Measurements from ENCODE around the gene ISM2. TPM values are rescaled to one million over a fixed set of nuclear protein-coding genes. Genes with fewer than 3 reads are reported as not detected.

Gene ISM2
- total RNA-seq, 1 experiment from 2014 or later: not detected

- H3K36me3 ChIP-seq (ENCODE audit: control insufficient read depth in 1 of 2, insufficient read depth in 2 of 2, low read length in 2 of 2): peaks cover 48 to 54% of the 10 kb centered on the region in 2 experiments; a peak in 3 of 4 replicates
- POLR2A ChIA-PET: no interaction called here
These were observed 30.8 kb downstream of the ISM2 start for GRCh38 chr14:77467801-77468200.

More at GRCh38 chr14:77467801-77468200, 30.8 kb downstream of the ISM2 start:
- CTCF ChIA-PET: no interaction called here
- Histone ChIP-seq H4K20me1 (ENCODE audit: insufficient read depth) (no peaks in the 10 kb centered on the region), H3K4me2 (ENCODE audit: low read length) (no peak overlapping the region), H3K79me2 (ENCODE audit: insufficient read depth, low read length) (peaks cover 11% of the 10 kb centered on the region; the same call in 1 of the 2 replicates), H3K9me2 (ENCODE audit: insufficient read depth) (no peaks in the 10 kb centered on the region), H2AFZ (ENCODE audit: low read depth, low read length, poor library complexity, severe bottlenecking) (no peak overlapping the region), H3K4me3 (replicated peaks in 1 of 2; ENCODE audit: low read depth in 1 of 2, low read length in 2 of 2) (no peak overlapping the region), H3K9me3 (ENCODE audit: control insufficient read depth in 1 of 2, insufficient read depth in 1 of 2, low read depth in 1 of 2, low read length in 2 of 2) (no peaks in the 10 kb centered on the region), H3K4me1 (ENCODE audit: control insufficient read depth in 1 of 2, insufficient read depth in 2 of 2, low read length in 2 of 2) (no peaks in the 10 kb centered on the region), H3K27ac (ENCODE audit: low read depth, low read length) (no peak overlapping the region), H3K9ac (ENCODE audit: low read length) (no peak overlapping the region), H3K27me3 (ENCODE audit: insufficient read depth, low read length) (0 out of 2 replicates have a peak, but pooled peaks cover 4% of the 10 kb centered on the region)
- no peak for ATAC-seq
- TF ChIP-seq, protein P1, sequence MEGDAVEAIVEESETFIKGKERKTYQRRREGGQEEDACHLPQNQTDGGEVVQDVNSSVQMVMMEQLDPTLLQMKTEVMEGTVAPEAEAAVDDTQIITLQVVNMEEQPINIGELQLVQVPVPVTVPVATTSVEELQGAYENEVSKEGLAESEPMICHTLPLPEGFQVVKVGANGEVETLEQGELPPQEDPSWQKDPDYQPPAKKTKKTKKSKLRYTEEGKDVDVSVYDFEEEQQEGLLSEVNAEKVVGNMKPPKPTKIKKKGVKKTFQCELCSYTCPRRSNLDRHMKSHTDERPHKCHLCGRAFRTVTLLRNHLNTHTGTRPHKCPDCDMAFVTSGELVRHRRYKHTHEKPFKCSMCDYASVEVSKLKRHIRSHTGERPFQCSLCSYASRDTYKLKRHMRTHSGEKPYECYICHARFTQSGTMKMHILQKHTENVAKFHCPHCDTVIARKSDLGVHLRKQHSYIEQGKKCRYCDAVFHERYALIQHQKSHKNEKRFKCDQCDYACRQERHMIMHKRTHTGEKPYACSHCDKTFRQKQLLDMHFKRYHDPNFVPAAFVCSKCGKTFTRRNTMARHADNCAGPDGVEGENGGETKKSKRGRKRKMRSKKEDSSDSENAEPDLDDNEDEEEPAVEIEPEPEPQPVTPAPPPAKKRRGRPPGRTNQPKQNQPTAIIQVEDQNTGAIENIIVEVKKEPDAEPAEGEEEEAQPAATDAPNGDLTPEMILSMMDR (IDR thresholded peaks at IDR 0.05 in 2 of 3, conservative IDR thresholded peaks at IDR 0.05 in 1 of 3; ENCODE audit: borderline replicate concordance in 1 of 3, insufficient read depth in 1 of 3, low read depth in 2 of 3, low read length in 2 of 3): no peak
- no peak for TF ChIP-seq EZH2phosphoT487 (IDR thresholded peaks at IDR 0.05; ENCODE audit: borderline replicate concordance)
- no peak for TF ChIP-seq REST (IDR thresholded peaks at IDR 0.05; ENCODE audit: low read depth)
- TF ChIP-seq CEBPB (IDR thresholded peaks at IDR 0.05; ENCODE audit: low read depth): no peak
- no peak for TF ChIP-seq ELF1 (IDR thresholded peaks at IDR 0.05; ENCODE audit: borderline replicate concordance, low read depth)
- no peak for TF ChIP-seq CBX3 (IDR thresholded peaks at IDR 0.05; ENCODE audit: low read depth)
- no peak for TF ChIP-seq SIN3A (IDR thresholded peaks at IDR 0.05; ENCODE audit: low read depth)
- TF ChIP-seq, protein P2, sequence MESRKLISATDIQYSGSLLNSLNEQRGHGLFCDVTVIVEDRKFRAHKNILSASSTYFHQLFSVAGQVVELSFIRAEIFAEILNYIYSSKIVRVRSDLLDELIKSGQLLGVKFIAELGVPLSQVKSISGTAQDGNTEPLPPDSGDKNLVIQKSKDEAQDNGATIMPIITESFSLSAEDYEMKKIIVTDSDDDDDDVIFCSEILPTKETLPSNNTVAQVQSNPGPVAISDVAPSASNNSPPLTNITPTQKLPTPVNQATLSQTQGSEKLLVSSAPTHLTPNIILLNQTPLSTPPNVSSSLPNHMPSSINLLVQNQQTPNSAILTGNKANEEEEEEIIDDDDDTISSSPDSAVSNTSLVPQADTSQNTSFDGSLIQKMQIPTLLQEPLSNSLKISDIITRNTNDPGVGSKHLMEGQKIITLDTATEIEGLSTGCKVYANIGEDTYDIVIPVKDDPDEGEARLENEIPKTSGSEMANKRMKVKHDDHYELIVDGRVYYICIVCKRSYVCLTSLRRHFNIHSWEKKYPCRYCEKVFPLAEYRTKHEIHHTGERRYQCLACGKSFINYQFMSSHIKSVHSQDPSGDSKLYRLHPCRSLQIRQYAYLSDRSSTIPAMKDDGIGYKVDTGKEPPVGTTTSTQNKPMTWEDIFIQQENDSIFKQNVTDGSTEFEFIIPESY (IDR thresholded peaks at IDR 0.05; ENCODE audit: extremely low read depth, insufficient replicate concordance, low read length): no peak
- TF ChIP-seq EGR1 (IDR thresholded peaks at IDR 0.05; ENCODE audit: low read depth): no peak
- TF ChIP-seq SP1 (IDR thresholded peaks at IDR 0.05; ENCODE audit: low read depth): no peak
- TF ChIP-seq TCF7L2 (IDR thresholded peaks at IDR 0.05; ENCODE audit: borderline replicate concordance, extremely low read depth, insufficient read depth, insufficient read length): no peak
- TF ChIP-seq POLR2AphosphoS5 (IDR thresholded peaks at IDR 0.05; ENCODE audit: low read depth, low read length): no peak
- no peak for TF ChIP-seq ZFX (IDR thresholded peaks at IDR 0.05)
- no peak for TF ChIP-seq POLR2A (IDR thresholded peaks at IDR 0.05; ENCODE audit: borderline replicate concordance, extremely low read depth, insufficient read depth, insufficient read length)
- no peak for TF ChIP-seq ZNF274 (IDR thresholded peaks at IDR 0.05; ENCODE audit: low read depth, low read length)
- TF ChIP-seq MAX (IDR thresholded peaks at IDR 0.05): no peak
- TF ChIP-seq SRF (IDR thresholded peaks at IDR 0.05; ENCODE audit: low read depth): no peak
- TF ChIP-seq JUND (IDR thresholded peaks at IDR 0.05): no peak
- TF ChIP-seq YY1 (IDR thresholded peaks at IDR 0.05; ENCODE audit: extremely low read depth, insufficient replicate concordance, low read depth, low read length): no peak
- DNase-seq (ENCODE audit: low read depth, low spot score): no peak
- no TSS peak for BruUV-seq (replicated peaks)
- RAD21 ChIA-PET (ENCODE audit: low non-redundant PET in 1 of 2, low total read pairs in 2 of 2, uncharacterized antibody in 2 of 2, unreplicated experiment in 2 of 2): interaction anchor here in 1 of 2 experiments (0.7 kb wide), 1 partner anchor 293 kb away, joined by 4 read pairs; no protein-coding TSS in a partner anchor
- intact Hi-C loops (cut with micrococcal nuclease): no loop called here

All from HCT116 (cell line).